ENCODE results near the gene CDK2AP2.

Gene CDK2AP2

DNA sequence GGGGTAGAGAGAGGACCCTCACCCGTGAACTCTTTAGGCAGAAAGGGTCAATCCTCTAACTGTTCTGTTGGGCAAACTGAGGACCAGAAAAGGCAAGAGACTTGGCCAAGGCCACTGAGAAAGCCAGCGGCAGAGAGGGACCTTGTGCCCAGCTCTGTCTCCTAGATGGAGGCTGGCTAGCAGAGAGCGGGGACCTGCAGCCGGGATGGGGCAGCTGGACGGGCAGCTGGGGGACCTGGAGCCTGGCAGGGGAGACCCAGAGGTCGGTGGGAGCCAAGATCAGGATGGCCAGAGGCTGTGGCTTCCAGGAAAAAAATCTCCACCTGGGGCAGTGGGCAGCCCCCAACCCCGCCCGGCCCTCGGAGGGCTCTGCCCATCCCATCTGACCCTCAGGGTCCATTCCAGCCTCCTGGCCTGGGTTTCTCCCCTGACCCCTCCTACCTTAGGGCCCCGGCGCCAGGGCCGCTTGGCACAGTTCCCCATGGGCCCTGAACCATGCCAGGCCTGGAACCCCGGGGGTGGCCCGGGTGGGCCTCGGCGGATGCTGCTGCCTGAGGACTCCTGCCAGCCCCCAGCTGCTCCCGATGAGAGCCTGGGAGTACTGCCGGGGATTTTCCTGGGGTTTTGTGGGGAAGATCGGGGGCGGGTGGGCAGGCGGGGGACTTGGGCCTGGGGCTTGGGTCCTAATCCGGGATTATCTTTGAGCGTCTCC, 15.0 kb upstream of the CDK2AP2 start, which contains the start of gene CABP2:
TSS of gene CABP2 (minus strand) at position 603 of the 712 bp plus-strand sequence. CDS start at position 483, 120 bp downstream.
- ChIA-PET CTCF (no interaction called here), POLR2A (no interaction called here)
- TF ChIP-seq FOXA1 (IDR thresholded peaks at IDR 0.05) = no peak
- no peak for TF ChIP-seq BHLHE40 (IDR thresholded peaks at IDR 0.05; ENCODE audit: borderline replicate concordance)
- no peak for TF ChIP-seq SP1 (IDR thresholded peaks at IDR 0.05)
- TF ChIP-seq SUZ12 (IDR thresholded peaks at IDR 0.05) = no peak
- TF ChIP-seq ZNF384 (IDR thresholded peaks at IDR 0.05) = no peak
- no peak for TF ChIP-seq ARNT (IDR thresholded peaks at IDR 0.05)
- TF ChIP-seq CTBP1 (IDR thresholded peaks at IDR 0.05; ENCODE audit: borderline replicate concordance) = no peak
- no peak for TF ChIP-seq TARDBP (IDR thresholded peaks at IDR 0.05)
- no peak for TF ChIP-seq L3MBTL2 (conservative IDR thresholded peaks at IDR 0.05)
- DNase-seq (ENCODE audit: extremely low spot score) = no peak

DNA sequence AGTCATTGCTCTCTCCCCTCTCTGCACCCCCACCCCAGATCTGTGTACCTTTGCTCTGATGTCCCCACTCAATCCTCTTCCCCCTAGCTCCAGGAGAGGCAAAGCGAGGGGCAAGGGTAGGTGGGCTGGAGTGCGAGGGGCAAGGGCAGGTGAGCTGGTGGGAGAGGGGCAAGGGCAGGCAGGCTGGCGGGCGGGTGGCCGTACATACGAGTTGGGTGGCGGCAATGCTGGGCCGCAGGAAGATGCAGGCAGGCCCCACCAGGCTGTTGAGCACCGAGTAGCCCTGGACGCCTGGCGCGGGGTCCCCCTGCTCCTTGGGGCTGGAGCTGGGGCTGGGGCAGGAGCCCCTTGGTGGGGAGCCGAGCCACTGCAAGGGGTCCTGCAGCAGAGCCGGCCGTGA, 14.4 kb upstream of the CDK2AP2 start:
- ChIA-PET POLR2A (no interaction called here), CTCF (no interaction called here)
- DNase-seq (ENCODE audit: extremely low spot score) = no peak
- TF ChIP-seq SP1 (IDR thresholded peaks at IDR 0.05) (no peak), LEF1 (IDR thresholded peaks at IDR 0.05; ENCODE audit: borderline replicate concordance) (no peak), FOXM1 (IDR thresholded peaks at IDR 0.05; ENCODE audit: borderline replicate concordance) (no peak), ZNF384 (IDR thresholded peaks at IDR 0.05) (no peak), L3MBTL2 (conservative IDR thresholded peaks at IDR 0.05) (no peak), ARNT (IDR thresholded peaks at IDR 0.05) (no peak), BHLHE40 (IDR thresholded peaks at IDR 0.05; ENCODE audit: borderline replicate concordance) (no peak), TARDBP (IDR thresholded peaks at IDR 0.05) (no peak), ELF4 (IDR thresholded peaks at IDR 0.05) (no peak), NFRKB (IDR thresholded peaks at IDR 0.05) (no peak), HDGF (IDR thresholded peaks at IDR 0.05; ENCODE audit: borderline replicate concordance) (no peak), PKNOX1 (IDR thresholded peaks at IDR 0.05) (no peak), CTBP1 (IDR thresholded peaks at IDR 0.05; ENCODE audit: borderline replicate concordance) (no peak), FOXK2 (IDR thresholded peaks at IDR 0.05) (no peak), SUZ12 (IDR thresholded peaks at IDR 0.05) (no peak), FOXA1 (IDR thresholded peaks at IDR 0.05) (no peak)

GRCh38 chr11:67521924-67522323, 14.0 kb upstream of the CDK2AP2 start:
- ChIA-PET POLR2A (no interaction called here), CTCF (no interaction called here)
- no peak for TF ChIP-seq LEF1 (IDR thresholded peaks at IDR 0.05; ENCODE audit: borderline replicate concordance)
- TF ChIP-seq PKNOX1 (IDR thresholded peaks at IDR 0.05) = no peak
- no peak for TF ChIP-seq SUZ12 (IDR thresholded peaks at IDR 0.05)
- TF ChIP-seq ARNT (IDR thresholded peaks at IDR 0.05) = no peak
- TF ChIP-seq TARDBP (IDR thresholded peaks at IDR 0.05) = no peak
- TF ChIP-seq FOXK2 (IDR thresholded peaks at IDR 0.05) = no peak
- TF ChIP-seq ELF4 (IDR thresholded peaks at IDR 0.05) = no peak
- no peak for TF ChIP-seq CTBP1 (IDR thresholded peaks at IDR 0.05; ENCODE audit: borderline replicate concordance)
- no peak for TF ChIP-seq L3MBTL2 (conservative IDR thresholded peaks at IDR 0.05)
- TF ChIP-seq BHLHE40 (IDR thresholded peaks at IDR 0.05; ENCODE audit: borderline replicate concordance) = no peak
- TF ChIP-seq SP1 (IDR thresholded peaks at IDR 0.05) = no peak
- no peak for TF ChIP-seq FOXM1 (IDR thresholded peaks at IDR 0.05; ENCODE audit: borderline replicate concordance)
- DNase-seq (ENCODE audit: extremely low spot score) = no peak

GRCh38 chr11:67520856-67521824, 13.2 kb upstream of the CDK2AP2 start:
- TF ChIP-seq FOXM1 (IDR thresholded peaks at IDR 0.05; ENCODE audit: borderline replicate concordance) = no peak
- no peak for TF ChIP-seq TARDBP (IDR thresholded peaks at IDR 0.05)
- TF ChIP-seq ZNF384 (IDR thresholded peaks at IDR 0.05) = no peak
- no peak for TF ChIP-seq L3MBTL2 (conservative IDR thresholded peaks at IDR 0.05)
- no peak for TF ChIP-seq ARNT (IDR thresholded peaks at IDR 0.05)
- no peak for TF ChIP-seq FOXK2 (IDR thresholded peaks at IDR 0.05)
- TF ChIP-seq ELF4 (IDR thresholded peaks at IDR 0.05) = no peak
- no peak for TF ChIP-seq FOXA1 (IDR thresholded peaks at IDR 0.05)
- no peak for TF ChIP-seq LEF1 (IDR thresholded peaks at IDR 0.05; ENCODE audit: borderline replicate concordance)
- no peak for TF ChIP-seq SUZ12 (IDR thresholded peaks at IDR 0.05)
- ChIA-PET CTCF (interaction anchor here (0.6 kb wide), 1 partner anchor 461 kb away, joined by 3 read pairs; no protein-coding TSS in a partner anchor), POLR2A (no interaction called here)
- DNase-seq (ENCODE audit: extremely low spot score) = no peak

- DNase-seq (ENCODE audit: extremely low spot score) = no peak
- CTCF ChIA-PET = no interaction called here
- TF ChIP-seq NFRKB (IDR thresholded peaks at IDR 0.05) (no peak), SUZ12 (IDR thresholded peaks at IDR 0.05) (no peak), SP1 (IDR thresholded peaks at IDR 0.05) (no peak), TARDBP (IDR thresholded peaks at IDR 0.05) (no peak)
- POLR2A ChIA-PET = no interaction called here
These were observed 11.8 kb upstream of the CDK2AP2 start for GRCh38 chr11:67519726-67520125.

GRCh38 chr11:67517784-67518552, 10.0 kb upstream of the CDK2AP2 start:
- ChIA-PET POLR2A (interaction anchor here (1.0 kb wide), 1 partner anchor 126 kb away, joined by 3 read pairs; the partner anchor contains the start of gene RAD9A), CTCF (no interaction called here)
- TF ChIP-seq ELF4 (IDR thresholded peaks at IDR 0.05) (no peak), CTBP1 (IDR thresholded peaks at IDR 0.05; ENCODE audit: borderline replicate concordance) (no peak), NFRKB (IDR thresholded peaks at IDR 0.05) (no peak), ARNT (IDR thresholded peaks at IDR 0.05) (no peak), SP1 (IDR thresholded peaks at IDR 0.05) (no peak), HDGF (IDR thresholded peaks at IDR 0.05; ENCODE audit: borderline replicate concordance) (no peak), TARDBP (IDR thresholded peaks at IDR 0.05) (no peak), PKNOX1 (IDR thresholded peaks at IDR 0.05) (no peak), LEF1 (IDR thresholded peaks at IDR 0.05; ENCODE audit: borderline replicate concordance) (no peak), FOXM1 (IDR thresholded peaks at IDR 0.05; ENCODE audit: borderline replicate concordance) (no peak)
- DNase-seq (ENCODE audit: extremely low spot score) = no peak

Measured in HEK293T (cell line).